Immature natural killer cell (primary cell): Measurements from ENCODE around the gene CTSD. TPM values are rescaled to one million over a fixed set of nuclear protein-coding genes. Genes with fewer than 3 reads are reported as not detected.

Experiments
- DNase-seq, 3 donors: peaks; one replicate each; pipeline ENCODE4 v3.0.0; 2022; ENCODE audit warnings: mixed read lengths in 1 of 3
- H3K27ac Mint-ChIP-seq, 6 donors: one replicate each; pipeline ENCODE4 v1.8.0; 2020; ENCODE audit warnings: mixed read lengths in 6 of 6, mild to moderate bottlenecking in 5 of 6, inconsistent platforms in 4 of 6, moderate library complexity in 3 of 6
- H3K27me3 Mint-ChIP-seq, 3 donors: one replicate each; pipeline ENCODE4 v1.8.0; 2020 to 2021; ENCODE audit warnings: low read depth in 3 of 3, mild to moderate bottlenecking in 3 of 3, mixed read lengths in 3 of 3, moderate library complexity in 3 of 3, inconsistent platforms in 1 of 3
- H3K36me3 Mint-ChIP-seq, 3 donors: one replicate each; pipeline ENCODE4 v1.8.0; 2020; ENCODE audit warnings: mixed read lengths in 3 of 3, inconsistent platforms in 2 of 3, mild to moderate bottlenecking in 2 of 3
- H3K4me1 Mint-ChIP-seq, 2 donors: one replicate each; pipeline ENCODE4 v1.8.0; 2020; ENCODE audit warnings: inconsistent platforms in 2 of 2, mild to moderate bottlenecking in 2 of 2, mixed read lengths in 2 of 2, moderate library complexity in 1 of 2
- H3K4me3 Mint-ChIP-seq, 5 donors: one replicate each; pipeline ENCODE4 v1.8.0; 2020; ENCODE audit warnings: mild to moderate bottlenecking in 5 of 5, mixed read lengths in 5 of 5, inconsistent platforms in 3 of 5, moderate library complexity in 3 of 5
- H3K9me3 Mint-ChIP-seq, 6 donors: one replicate each; pipeline ENCODE4 v1.8.0; 2020; ENCODE audit warnings: mild to moderate bottlenecking in 6 of 6, mixed read lengths in 6 of 6, inconsistent platforms in 4 of 6, moderate library complexity in 3 of 6
- polyA plus RNA-seq, 3 donors: library from polyadenylated mRNA; unstranded; fragments of 300-500 nt; fragmentation: Illumina TruSeq; gene quantifications; one replicate each; pipeline ENCODE4 v1.2.3, GENCODE V29; 2021

The CTSD gene
- polyA plus RNA-seq, 3 donors from 2014 or later: 471 to 795 (median 488) TPM

GRCh38 chr11:1792461-1792860 lies 28.7 kb upstream of the CTSD start:
- H3K9me3 Mint-ChIP-seq: peaks cover 3 to 7% (median 6%) of the 10 kb centered on the region in 6 donors
- peaks cover 4 to 8% (median 6%) of the 10 kb centered on the region in 3 donors for H3K27me3 Mint-ChIP-seq
- peak overlapping the region; percentile 75 to 95 (median 94) for H3K27ac Mint-ChIP-seq
- DNase-seq: peak; percentile 36 to 46 (median 41)
- H3K4me1 Mint-ChIP-seq: peaks cover 12 to 18% of the 10 kb centered on the region in 2 donors
- H3K4me3 Mint-ChIP-seq: peak overlapping the region; percentile 75 to 94 (median 84)
- H3K36me3 Mint-ChIP-seq: peaks cover 2 to 8% (median 4%) of the 10 kb centered on the region in 3 donors

- Mint-ChIP-seq H3K27me3 (peaks cover 1 to 7% (median 6%) of the 10 kb centered on the region in 3 donors), H3K36me3 (peaks cover 2 to 8% (median 4%) of the 10 kb centered on the region in 3 donors), H3K4me1 (peaks cover 12 to 18% of the 10 kb centered on the region in 2 donors), H3K4me3 (peak overlapping the region in 4 of 5 donors; percentile 31 to 94 (median 62)), H3K27ac (peak overlapping the region in 4 of 6 donors; percentile 14 to 93 (median 52)), H3K9me3 (peaks cover 3 to 7% (median 6%) of the 10 kb centered on the region in 6 donors)
- no peak for DNase-seq
These were observed 28.2 kb upstream of the CTSD start for GRCh38 chr11:1791912-1792311.

DNA sequence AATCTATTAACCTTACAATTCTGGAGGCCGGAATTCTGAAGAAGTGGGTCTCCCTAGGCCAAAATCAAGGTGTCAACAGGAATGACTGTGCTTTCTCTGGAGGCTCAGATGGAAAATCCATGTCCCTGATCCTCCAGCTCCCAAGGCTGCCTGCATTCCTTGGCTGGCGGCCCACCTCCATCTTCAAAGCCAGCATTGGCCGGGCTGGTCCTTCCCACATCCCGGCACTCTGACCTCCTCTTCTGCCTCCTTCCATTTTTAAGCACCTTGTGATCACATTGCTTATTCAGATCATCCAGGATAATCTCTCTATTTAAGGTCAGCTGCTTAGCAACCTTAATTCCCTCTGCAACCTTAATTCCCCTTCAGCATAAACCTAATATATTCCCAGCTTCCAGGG lies 22.7 kb upstream of the CTSD start:
- Mint-ChIP-seq H3K36me3 (no peaks in the 10 kb centered on the region), H3K27ac (no peak overlapping the region), H3K4me3 (no peak overlapping the region), H3K27me3 (peaks cover 0 to 6% (median 0%) of the 10 kb centered on the region in 3 donors), H3K9me3 (no peaks in the 10 kb centered on the region), H3K4me1 (peaks cover 12 to 18% of the 10 kb centered on the region in 2 donors)
- no peak for DNase-seq

DNA sequence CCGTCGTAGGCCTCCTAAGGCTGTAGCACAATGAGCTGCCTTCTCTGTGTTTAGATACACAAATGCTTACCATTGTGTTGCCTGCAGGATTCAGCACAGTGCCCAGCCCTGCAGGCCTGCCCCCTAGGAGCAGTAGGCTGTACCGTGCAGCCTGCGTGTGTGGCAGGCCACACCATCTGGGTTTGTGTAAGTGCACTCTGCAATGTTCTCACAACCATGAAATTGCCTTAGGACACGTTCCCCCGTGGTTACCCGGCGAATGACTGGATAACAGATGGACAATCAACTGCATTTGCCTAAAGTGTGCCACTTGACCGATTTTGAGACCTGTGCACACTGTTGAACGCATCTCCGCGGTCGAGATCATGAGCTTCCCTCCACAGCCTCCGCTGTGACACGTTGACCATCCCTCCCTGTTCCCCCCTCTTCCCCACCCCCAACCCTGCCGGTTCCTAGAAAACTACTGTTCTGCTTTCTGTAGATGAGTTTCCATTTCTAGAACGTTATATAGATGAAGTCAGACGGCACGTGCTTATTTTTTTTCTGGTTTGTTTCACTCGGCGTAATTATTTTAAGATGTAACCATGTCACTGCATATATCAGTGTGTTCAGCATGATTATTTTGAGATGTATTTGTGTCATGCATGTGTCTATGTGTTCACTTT lies 22.2 kb upstream of the CTSD start:
- H3K4me3 Mint-ChIP-seq: no peak overlapping the region
- no peak overlapping the region for H3K27ac Mint-ChIP-seq
- peaks cover 0 to 3% (median 0%) of the 10 kb centered on the region in 3 donors for H3K27me3 Mint-ChIP-seq

GRCh38 chr11:1784761-1785650 lies 21.3 kb upstream of the CTSD start:
- no peak overlapping the region for H3K4me3 Mint-ChIP-seq
- DNase-seq: no peak
- H3K9me3 Mint-ChIP-seq: no peaks in the 10 kb centered on the region
- H3K4me1 Mint-ChIP-seq: peaks cover 27 to 32% of the 10 kb centered on the region in 2 donors
- no peaks in the 10 kb centered on the region for H3K36me3 Mint-ChIP-seq
- H3K27me3 Mint-ChIP-seq: peaks cover 0 to 6% (median 0%) of the 10 kb centered on the region in 3 donors
- H3K27ac Mint-ChIP-seq: no peak overlapping the region

More for the DNA sequence above, 22.2 kb upstream of the CTSD start:
- Mint-ChIP-seq H3K4me1 (peaks cover 18 to 23% of the 10 kb centered on the region in 2 donors), H3K36me3 (no peaks in the 10 kb centered on the region), H3K9me3 (no peaks in the 10 kb centered on the region)
- DNase-seq: no peak

DNA sequence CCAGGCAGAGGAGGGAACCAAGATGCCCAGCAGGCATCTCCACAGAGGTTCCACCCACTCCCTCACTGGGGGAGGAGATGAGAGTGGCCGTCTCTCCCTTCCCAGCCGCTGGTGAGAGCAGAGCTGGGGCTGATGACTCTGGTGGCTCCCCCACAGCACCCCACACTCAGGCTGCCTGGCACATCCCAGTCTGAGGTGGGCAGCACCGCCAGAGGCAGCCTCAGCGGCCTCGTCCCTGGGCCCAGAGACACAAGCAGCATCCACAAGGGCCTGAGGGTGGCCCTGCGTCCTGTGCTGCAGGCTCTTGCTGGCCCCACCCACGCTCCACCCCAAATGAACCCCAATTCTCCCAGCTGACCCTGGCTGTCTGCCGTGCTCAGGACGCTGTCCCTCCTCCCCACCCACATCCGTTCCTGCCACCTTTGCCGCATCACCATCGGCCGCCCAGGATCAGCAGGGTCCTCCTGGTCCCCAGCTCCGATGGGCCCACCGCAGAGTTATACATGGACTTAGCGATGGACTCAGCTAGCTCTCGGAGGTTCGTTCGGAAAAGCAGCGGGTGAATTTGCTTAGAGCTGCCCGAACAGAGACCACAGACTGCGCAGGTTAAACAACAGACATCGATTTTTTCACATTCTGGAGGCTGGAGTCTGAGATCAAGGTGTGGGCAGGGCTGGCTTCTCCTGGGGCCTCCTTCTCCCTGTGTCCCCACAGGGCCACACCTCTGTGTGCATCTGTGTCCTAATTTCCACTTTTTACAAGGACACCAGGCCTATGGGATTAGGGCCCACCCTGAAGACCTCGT lies 20.2 kb upstream of the CTSD start:
- no peak overlapping the region for H3K4me3 Mint-ChIP-seq
- peaks cover 0 to 6% (median 2%) of the 10 kb centered on the region in 3 donors for H3K27me3 Mint-ChIP-seq
- H3K27ac Mint-ChIP-seq: no peak overlapping the region
- peaks cover 33 to 37% of the 10 kb centered on the region in 2 donors for H3K4me1 Mint-ChIP-seq
- no peaks in the 10 kb centered on the region for H3K36me3 Mint-ChIP-seq
- no peak for DNase-seq
- H3K9me3 Mint-ChIP-seq: no peaks in the 10 kb centered on the region

DNA sequence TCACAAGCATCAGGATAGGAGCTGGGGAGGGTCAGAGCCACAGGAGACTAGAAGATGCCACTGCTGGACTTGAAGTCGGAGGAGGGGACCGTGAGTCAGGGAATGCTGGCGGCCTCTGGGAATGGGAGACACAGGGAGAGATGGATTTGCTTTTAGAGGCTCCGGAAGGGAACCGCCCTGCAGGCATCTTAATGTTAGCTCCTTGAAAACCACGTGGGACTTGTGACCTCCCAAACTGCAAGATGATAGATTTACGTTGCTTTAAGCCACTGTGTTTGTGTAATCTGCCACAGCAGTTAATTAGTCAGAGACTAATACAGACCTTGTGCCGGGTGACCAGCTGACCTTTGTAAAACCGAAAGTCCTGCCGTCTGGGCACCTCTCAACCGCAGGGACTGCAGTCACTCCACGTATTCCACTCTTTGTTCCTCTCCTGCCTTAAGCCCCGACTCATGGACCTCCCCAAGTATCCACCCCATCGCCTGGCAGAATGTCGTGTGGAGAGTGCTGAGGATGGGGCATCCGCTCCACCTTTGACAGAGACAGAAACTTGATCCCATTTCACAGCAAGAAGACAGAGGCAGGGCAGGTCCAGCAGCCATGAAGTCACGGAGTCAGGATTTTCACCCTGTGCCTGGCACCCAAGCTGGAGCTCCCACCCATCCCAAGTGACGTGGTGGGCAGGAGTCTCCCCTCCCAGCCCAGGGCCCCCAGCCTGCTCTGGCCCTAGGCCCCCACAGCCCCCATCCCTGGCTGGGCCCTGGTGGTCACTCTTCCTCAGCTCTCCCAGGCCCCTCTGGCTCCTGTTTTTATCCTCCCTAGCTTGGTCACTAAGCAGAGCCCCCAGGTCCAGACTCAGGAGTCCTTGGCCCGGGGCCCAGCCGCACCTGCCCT lies 19.4 kb upstream of the CTSD start:
- Mint-ChIP-seq H3K36me3 (no peaks in the 10 kb centered on the region), H3K27me3 (peaks cover 0 to 6% (median 2%) of the 10 kb centered on the region in 3 donors), H3K4me3 (no peak overlapping the region), H3K27ac (peak overlapping the region in 3 of 6 donors; percentile 20 to 65 (median 59)), H3K4me1 (peaks cover 33 to 37% of the 10 kb centered on the region in 2 donors), H3K9me3 (no peaks in the 10 kb centered on the region)
- no peak for DNase-seq

- H3K4me1 Mint-ChIP-seq: peaks cover 33 to 37% of the 10 kb centered on the region in 2 donors
- no peaks in the 10 kb centered on the region for H3K9me3 Mint-ChIP-seq
- DNase-seq: no peak
- H3K36me3 Mint-ChIP-seq: no peaks in the 10 kb centered on the region
- peak overlapping the region in 1 of 6 donors; percentile 66 for H3K27ac Mint-ChIP-seq
- H3K27me3 Mint-ChIP-seq: peaks cover 0 to 6% (median 3%) of the 10 kb centered on the region in 3 donors
- H3K4me3 Mint-ChIP-seq: peak overlapping the region in 1 of 5 donors; percentile 30
These were observed 18.4 kb upstream of the CTSD start for GRCh38 chr11:1782031-1782590.

GRCh38 chr11:1781593-1781975 lies 17.9 kb upstream of the CTSD start:
- peaks cover 0 to 6% (median 3%) of the 10 kb centered on the region in 3 donors for H3K27me3 Mint-ChIP-seq
- no peaks in the 10 kb centered on the region for H3K9me3 Mint-ChIP-seq
- no peak for DNase-seq
- peak overlapping the region in 4 of 5 donors; percentile 30 to 76 (median 48) for H3K4me3 Mint-ChIP-seq
- H3K4me1 Mint-ChIP-seq: peaks cover 33 to 37% of the 10 kb centered on the region in 2 donors
- H3K36me3 Mint-ChIP-seq: no peaks in the 10 kb centered on the region
- peak overlapping the region in 4 of 6 donors; percentile 50 to 70 (median 68) for H3K27ac Mint-ChIP-seq

DNA sequence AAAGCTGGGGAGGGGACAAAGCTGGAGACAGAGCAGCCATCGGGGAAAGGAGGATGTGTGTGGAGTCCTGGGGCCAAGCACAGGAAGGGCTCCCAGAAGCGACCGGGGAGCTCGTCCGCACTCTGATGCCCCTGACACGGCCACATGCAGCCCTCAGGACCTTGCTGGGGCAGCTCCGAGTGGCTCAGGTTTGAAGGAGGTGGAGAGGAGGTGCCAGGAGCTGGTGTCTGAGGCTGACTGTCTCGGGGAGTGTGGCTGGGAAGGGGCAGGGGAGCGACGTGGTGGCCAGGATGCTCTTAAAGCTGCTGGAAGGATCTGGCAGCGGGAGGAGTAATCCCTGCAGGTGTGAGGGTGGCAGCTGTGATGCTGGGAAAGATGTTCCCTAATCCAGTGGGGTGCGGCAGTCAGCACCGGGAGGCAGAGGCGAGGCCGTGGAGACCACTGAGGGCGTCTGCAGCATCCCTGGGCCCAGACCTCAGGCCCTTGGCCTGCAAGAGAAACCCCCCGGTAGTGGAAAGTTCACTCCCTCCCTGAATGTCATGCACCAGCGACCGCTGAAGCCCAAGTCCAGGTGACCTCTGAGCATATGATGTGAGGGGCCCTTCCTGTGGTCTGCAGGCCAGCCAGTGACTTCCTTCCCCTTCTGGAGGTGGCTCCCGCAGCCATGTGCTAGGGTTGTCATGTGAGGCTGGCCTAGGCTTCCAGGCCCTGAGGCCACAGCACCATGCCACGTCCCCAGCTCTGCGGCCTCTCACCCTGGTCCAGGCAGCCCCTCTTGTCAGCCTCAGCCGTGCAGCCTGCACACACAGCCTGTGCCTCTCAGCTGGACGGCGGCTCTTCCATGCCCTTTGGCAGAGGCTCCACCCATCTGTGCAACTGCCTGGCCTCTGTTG lies 17.2 kb upstream of the CTSD start:
- no peaks in the 10 kb centered on the region for H3K36me3 Mint-ChIP-seq
- peak; percentile 41 to 58 (median 57) for DNase-seq
- no peaks in the 10 kb centered on the region for H3K9me3 Mint-ChIP-seq
- peak overlapping the region in 4 of 5 donors; percentile 43 to 76 (median 54) for H3K4me3 Mint-ChIP-seq
- peaks cover 33 to 37% of the 10 kb centered on the region in 2 donors for H3K4me1 Mint-ChIP-seq
- peak overlapping the region in 5 of 6 donors; percentile 19 to 70 (median 66) for H3K27ac Mint-ChIP-seq
- peaks cover 0 to 6% (median 3%) of the 10 kb centered on the region in 3 donors for H3K27me3 Mint-ChIP-seq

- no peak for DNase-seq
- Mint-ChIP-seq H3K9me3 (no peaks in the 10 kb centered on the region), H3K27ac (peak overlapping the region in 4 of 6 donors; percentile 24 to 70 (median 54)), H3K27me3 (peaks cover 0 to 6% (median 3%) of the 10 kb centered on the region in 3 donors), H3K4me1 (peaks cover 33 to 37% of the 10 kb centered on the region in 2 donors), H3K36me3 (no peaks in the 10 kb centered on the region), H3K4me3 (peak overlapping the region; percentile 29 to 76 (median 47))
These were observed 16.3 kb upstream of the CTSD start for GRCh38 chr11:1779806-1780699.
